ENCODE measurements around the gene CBR4.
A peak's percentile ranks its signal among the peaks of the same experiment; 100 is the strongest.
"Not testable (repeated sequence)": the region's sequence is repeated elsewhere in the genome, so short reads cannot be mapped to it uniquely, and the experiment has no call there.

CBR4 gene

DNA sequence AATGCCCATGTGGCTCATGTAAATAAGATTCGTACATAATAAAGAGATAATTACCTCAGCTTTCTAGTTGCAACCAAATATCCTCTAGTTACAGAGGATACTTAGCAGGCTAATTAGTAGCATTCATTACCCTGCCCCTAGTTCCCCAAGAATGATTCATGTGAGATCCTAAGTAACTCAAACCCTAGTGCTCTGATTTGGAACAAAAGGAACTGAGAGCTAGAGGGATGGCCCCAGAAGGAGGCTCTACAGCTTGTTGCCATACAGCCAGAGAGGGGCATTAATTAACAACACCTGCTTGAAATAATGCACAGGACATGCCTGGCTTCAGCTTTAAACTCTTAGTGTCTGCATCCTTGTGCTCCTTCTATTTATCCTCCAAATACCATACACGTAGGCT is 32.6 kb upstream of the CBR4 start:
- no peak overlapping the region for H3K27ac ChIP-seq
- TF ChIP-seq, protein P1, sequence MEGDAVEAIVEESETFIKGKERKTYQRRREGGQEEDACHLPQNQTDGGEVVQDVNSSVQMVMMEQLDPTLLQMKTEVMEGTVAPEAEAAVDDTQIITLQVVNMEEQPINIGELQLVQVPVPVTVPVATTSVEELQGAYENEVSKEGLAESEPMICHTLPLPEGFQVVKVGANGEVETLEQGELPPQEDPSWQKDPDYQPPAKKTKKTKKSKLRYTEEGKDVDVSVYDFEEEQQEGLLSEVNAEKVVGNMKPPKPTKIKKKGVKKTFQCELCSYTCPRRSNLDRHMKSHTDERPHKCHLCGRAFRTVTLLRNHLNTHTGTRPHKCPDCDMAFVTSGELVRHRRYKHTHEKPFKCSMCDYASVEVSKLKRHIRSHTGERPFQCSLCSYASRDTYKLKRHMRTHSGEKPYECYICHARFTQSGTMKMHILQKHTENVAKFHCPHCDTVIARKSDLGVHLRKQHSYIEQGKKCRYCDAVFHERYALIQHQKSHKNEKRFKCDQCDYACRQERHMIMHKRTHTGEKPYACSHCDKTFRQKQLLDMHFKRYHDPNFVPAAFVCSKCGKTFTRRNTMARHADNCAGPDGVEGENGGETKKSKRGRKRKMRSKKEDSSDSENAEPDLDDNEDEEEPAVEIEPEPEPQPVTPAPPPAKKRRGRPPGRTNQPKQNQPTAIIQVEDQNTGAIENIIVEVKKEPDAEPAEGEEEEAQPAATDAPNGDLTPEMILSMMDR (conservative IDR thresholded peaks at IDR 0.05), result no peak
- TF ChIP-seq ZFX (IDR thresholded peaks at IDR 0.05), result no peak

DNA sequence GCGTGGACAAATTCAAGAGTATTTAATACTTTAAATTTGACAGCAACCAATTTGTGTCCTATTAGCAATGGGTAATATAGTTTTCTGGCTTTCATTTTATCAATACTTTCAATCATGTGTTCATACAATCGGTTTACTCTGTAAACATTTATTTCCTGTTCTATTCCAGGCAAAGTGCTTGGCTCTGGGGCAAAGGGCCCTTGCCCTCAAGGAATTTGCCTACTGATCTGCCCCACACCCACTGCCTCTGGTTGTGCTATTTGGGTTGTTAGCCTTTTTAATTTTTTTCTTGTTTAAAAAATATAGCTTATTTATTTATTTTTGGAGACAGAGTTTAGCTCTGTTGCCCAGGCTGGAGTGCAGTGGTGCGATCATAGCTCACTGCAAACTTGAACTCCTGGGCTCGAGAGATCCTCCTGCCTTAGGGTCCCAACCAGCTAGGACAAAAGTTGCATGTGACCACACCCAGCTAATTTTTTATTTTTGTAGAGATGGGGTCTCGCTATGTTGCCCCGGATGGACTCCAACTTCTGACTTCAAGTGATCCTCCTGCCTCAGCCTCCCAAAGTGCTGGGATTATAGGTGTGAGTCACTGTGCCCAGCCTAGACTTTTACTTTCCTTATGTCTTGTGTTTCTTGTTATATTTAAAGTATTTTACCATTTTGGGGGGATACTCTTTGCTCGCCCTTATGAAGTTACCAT is 30.7 kb upstream of the CBR4 start:
- peak overlapping the region; percentile 49 for H3K27ac ChIP-seq
- TF ChIP-seq ZFX (IDR thresholded peaks at IDR 0.05), result no peak
- TF ChIP-seq, protein P1 (conservative IDR thresholded peaks at IDR 0.05), result no peak

DNA sequence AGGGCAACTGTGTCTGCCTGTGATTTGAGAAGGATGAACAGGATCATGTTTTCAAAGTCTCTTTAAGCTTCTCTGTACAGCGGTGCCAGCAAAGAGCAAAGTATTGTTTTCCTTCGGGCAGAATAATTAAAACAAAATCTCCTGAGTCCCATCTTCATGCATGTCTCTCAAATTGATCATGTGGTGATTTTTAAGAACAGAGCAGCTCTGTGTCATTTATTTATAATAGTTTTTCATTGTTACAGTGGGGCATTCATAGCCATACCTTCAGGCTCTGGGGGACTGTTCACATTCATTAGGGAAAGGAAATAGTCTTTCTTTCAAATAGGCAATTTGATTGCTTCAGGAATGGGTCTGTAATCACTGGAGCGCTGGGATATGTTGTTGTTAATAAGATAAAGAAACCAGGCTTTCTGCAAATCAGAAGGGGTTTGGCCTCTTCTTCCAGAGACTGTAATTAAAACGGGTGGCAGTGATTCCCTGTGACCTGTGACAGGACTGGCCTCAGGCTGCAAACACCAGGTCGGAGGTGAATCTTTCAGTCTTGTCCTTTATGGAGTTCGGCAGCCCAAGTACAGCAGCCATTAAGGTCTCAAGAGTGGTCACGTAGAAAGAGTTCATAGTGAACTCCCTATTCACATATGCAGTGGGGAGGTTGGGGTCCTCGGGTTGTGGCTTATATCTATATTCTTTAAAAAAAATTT is 29.3 kb upstream of the CBR4 start:
- TF ChIP-seq ZFX (IDR thresholded peaks at IDR 0.05), result no peak
- TF ChIP-seq, protein P1 (conservative IDR thresholded peaks at IDR 0.05), result no peak
- peak overlapping the region; percentile 49 for H3K27ac ChIP-seq

DNA sequence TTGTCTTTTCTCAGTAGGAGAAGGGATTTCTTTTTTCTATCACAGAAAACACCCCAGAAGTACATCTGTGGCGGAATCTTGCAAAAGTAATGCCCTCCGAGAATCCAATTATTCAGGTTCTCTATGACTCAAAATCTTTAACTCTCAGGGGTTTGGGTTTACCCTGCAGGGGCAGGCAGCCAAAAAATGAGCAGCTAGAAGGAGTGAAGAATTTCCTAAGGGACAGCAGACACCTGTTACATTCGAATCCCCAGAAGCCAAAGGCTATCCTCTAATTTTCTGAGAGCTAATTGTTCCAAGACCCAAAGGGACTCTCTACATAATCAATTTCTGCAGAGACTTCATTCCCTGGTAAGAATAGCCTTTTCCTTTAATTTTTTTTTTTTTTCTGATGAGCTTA is 27.5 kb upstream of the CBR4 start:
- TF ChIP-seq, protein P1 (conservative IDR thresholded peaks at IDR 0.05), result no peak
- TF ChIP-seq ZFX (IDR thresholded peaks at IDR 0.05), result no peak
- H3K27ac ChIP-seq, result no peak overlapping the region

DNA sequence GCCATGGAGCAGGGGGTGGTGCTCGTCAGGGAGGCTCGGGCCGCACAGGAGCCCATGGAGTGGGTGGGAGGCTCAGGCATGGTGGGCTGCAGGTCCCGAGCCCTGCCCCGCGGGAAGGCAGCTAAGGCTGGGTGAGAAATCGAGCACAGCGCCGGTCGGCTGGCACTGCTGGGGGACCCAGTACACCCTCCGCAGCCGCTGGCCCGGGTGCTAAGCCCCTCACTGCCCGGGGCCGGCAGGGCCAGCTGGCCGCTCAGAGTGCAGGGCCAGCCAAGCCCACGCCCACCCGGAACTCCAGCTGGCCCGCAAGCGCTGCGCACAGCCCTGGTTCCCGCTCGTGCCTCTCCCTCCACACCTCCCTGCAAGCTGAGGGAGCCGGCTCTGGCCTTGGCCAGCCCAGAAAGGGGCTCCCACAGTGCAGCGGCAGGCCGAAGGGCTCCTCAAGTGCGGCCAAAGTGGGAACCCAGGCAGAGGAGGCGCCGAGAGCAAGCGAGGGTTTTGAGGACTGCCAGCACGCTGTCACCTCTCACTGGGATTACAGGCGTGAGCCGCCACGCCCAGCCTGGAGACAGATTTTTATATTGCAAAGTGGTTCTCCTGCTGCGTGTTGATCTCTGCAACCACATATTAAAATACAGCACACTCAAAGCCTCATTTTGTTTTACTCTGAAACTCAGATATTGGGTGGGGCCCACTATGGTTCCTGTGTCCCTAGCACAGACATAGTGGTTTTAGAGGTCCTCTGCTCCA is 26.0 kb upstream of the CBR4 start:
- not testable (repeated sequence) for H3K27ac ChIP-seq

DNA sequence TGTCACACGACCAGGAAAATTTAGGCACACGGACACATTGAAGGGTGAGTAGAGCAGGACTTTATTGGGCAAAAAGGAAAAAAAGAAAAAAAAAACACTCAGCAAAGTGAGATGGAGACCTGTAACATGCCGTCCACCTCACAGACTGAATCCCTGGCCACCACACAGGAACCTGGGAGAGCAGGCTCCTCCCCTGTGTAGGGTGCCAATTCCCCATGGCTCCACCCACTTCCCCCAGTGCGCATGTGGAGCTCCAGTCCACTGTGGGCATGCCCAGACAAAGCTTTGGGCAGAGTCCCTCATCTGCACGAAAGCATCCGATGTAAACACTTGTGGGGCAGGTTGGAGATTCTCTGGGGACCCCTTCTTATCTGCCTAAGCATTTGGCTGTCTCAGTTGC is 23.6 kb upstream of the CBR4 start:
- TF ChIP-seq, protein P1 (conservative IDR thresholded peaks at IDR 0.05), result no peak
- TF ChIP-seq ZFX (IDR thresholded peaks at IDR 0.05), result no peak
- no peak overlapping the region for H3K27ac ChIP-seq

DNA sequence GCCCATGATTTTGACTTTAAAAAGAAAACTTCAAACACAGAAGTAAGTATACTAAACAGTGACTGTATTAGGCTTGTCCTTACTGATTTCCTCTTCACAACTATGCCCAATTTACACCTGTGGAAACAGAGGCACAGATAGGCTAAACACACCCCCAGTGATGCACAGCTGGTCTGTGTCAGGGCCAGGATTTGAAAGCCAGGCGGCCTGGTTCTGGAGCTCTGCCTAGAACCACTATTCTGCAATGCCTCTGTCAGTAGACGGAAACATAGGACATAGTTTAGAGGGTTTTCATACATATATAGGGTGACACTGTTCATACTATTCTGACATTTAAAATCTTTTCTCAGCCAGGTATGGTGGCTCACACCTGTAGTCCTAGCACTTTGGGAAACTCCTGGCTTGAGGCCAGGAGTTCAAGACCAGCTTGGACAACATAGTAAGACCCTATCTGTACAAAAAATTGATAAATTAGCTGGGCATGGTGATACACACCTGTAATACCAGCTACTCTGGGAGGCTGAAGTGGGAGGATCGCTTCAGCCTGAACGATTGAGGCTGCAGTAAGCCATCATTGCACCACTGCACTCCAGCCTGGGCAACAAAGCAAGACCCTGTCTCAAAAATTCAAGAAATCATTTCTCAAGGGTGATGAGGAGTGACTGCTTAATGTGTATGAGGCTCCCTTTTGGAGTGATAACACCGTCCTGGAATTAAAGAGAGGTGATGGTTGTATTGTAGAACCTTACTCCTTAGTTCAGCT is 23.0 kb upstream of the CBR4 start:
- no peak overlapping the region for H3K27ac ChIP-seq
- TF ChIP-seq, protein P1 (conservative IDR thresholded peaks at IDR 0.05), result no peak
- TF ChIP-seq ZFX (IDR thresholded peaks at IDR 0.05), result no peak

Measured in C4-2B (cell line).